Type B pancreatic cell (in vitro differentiated cells): ENCODE results near the gene STK32B. TPM values are rescaled to one million over a fixed set of nuclear protein-coding genes. Genes with fewer than 3 reads are reported as not detected.

Experiments
- DNase-seq: peaks from one replicate; pipeline ENCODE4 v3.0.0; 2021; ENCODE audit warnings: mixed read lengths; ENCODE audit not compliant: unreplicated experiment; ENCODE audit errors: extremely low spot score
- H3K27ac Mint-ChIP-seq: 2 replicates; pipeline ENCODE4 v1.8.0; 2021; ENCODE audit warnings: mild to moderate bottlenecking, mixed read lengths
- H3K27me3 Mint-ChIP-seq: 2 replicates; pipeline ENCODE4 v1.8.0; 2021; ENCODE audit warnings: mixed read lengths
- H3K36me3 Mint-ChIP-seq: 2 replicates; pipeline ENCODE4 v1.8.0; 2021; ENCODE audit warnings: mixed read lengths
- H3K4me1 Mint-ChIP-seq: one replicate; pipeline ENCODE4 v1.8.0; 2021; ENCODE audit warnings: mixed read lengths; ENCODE audit not compliant: unreplicated experiment
- H3K4me3 Mint-ChIP-seq: 2 replicates; pipeline ENCODE4 v1.8.0; 2021; ENCODE audit warnings: mild to moderate bottlenecking, mixed read lengths
- H3K9me3 Mint-ChIP-seq: 2 replicates; pipeline ENCODE4 v1.8.0; 2021; ENCODE audit warnings: mixed read lengths
- CTCF ChIP-seq: fragments of 200-600 bp; sonication (generic); conservative IDR thresholded peaks from 2 replicates; pipeline ENCODE4 v1.5.0; 2021; ENCODE audit warnings: antibody characterized with exemption, mild to moderate bottlenecking
- total RNA-seq: library from RNA; stranded (reverse); gene quantifications from 2 replicates; pipeline ENCODE4 v1.2.1, GENCODE V29; 2021; ENCODE audit warnings: low replicate concordance

The STK32B gene
- total RNA-seq, 1 donor from 2014 or later, result 3.0 TPM

- H3K36me3 Mint-ChIP-seq, result no peaks in the 10 kb centered on the region
- no peak overlapping the region for H3K4me3 Mint-ChIP-seq
- peaks cover 48% of the 10 kb centered on the region for H3K27me3 Mint-ChIP-seq
- DNase-seq, result no peak
- H3K4me1 Mint-ChIP-seq, result no peaks in the 10 kb centered on the region
- TF ChIP-seq CTCF, result no peak
- H3K27ac Mint-ChIP-seq, result no peak overlapping the region
- no peaks in the 10 kb centered on the region for H3K9me3 Mint-ChIP-seq
Observed at GRCh38 chr4:5101571-5101970, 50.3 kb downstream of the STK32B start.

DNA sequence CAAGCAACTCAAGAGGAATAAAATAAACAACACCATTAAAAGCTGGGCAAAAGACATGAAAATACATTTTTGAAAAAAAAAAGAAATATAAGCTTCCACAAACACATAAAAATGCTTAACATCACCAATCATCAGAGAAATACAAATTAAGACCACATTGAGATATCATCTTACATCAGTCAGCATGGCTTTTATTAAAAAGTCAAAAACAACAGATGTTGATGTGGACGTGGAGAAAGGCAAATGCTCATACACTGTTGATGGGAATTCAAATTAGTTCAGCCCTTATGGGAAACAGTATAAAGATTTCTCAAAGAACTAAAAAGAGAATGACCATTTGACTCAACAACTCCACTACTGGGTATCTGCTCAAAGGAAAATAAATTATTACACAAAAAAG is 59.6 kb downstream of the STK32B start:
- no peak for DNase-seq
- Mint-ChIP-seq H3K9me3 (peaks cover 3% of the 10 kb centered on the region), H3K4me3 (no peak overlapping the region), H3K4me1 (no peaks in the 10 kb centered on the region), H3K36me3 (no peaks in the 10 kb centered on the region), H3K27ac (no peak overlapping the region), H3K27me3 (peaks cover 19% of the 10 kb centered on the region)
- TF ChIP-seq CTCF, result no peak

DNA sequence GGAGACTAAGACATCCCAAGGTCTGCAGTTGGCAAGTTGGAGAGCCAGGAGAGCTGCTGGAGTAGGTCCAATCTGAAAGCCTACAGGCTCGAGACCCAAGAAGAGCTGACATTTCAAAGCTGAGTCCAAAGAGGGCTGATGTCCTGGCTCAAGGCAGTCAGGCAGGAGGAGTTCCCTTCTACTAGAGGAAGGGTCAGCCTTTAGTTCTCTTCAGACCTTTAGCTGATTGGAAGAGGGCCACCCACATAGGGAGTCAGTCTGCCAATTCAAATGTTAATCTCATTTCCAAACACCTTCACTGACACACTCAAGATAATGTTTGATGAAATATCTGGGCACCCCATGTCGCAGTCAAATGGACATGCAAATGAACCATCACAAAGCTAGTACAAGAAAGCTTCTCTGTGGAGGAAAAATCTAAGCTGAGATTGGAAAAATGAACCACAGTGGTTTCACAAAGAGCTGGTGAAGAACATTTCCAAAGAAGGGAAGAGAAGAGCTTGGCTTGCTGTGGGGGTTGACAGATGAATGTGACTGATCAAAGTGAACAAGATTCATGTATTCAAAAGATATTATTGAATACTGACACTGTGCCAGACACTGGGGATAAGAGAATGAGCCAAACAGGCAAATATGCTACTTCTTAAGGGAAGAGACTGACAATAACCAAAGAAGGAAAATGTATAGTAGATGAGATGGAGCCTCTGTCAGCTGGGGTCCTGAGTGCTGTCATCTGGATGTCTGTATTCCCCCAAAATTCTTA is 61.2 kb downstream of the STK32B start:
- no peak for TF ChIP-seq CTCF
- Mint-ChIP-seq H3K4me3 (no peak overlapping the region), H3K36me3 (no peaks in the 10 kb centered on the region), H3K9me3 (peaks cover 3% of the 10 kb centered on the region), H3K4me1 (no peaks in the 10 kb centered on the region), H3K27ac (no peak overlapping the region), H3K27me3 (peaks cover 15% of the 10 kb centered on the region)
- no peak for DNase-seq

GRCh38 chr4:5114950-5115349 is 63.7 kb downstream of the STK32B start:
- Mint-ChIP-seq H3K4me3 (no peak overlapping the region), H3K9me3 (peaks cover 3% of the 10 kb centered on the region), H3K27me3 (peaks cover 8% of the 10 kb centered on the region), H3K27ac (no peak overlapping the region), H3K4me1 (no peaks in the 10 kb centered on the region), H3K36me3 (no peaks in the 10 kb centered on the region)
- no peak for TF ChIP-seq CTCF
- no peak for DNase-seq

GRCh38 chr4:5118091-5118786 is 67.0 kb downstream of the STK32B start:
- Mint-ChIP-seq H3K4me3 (no peak overlapping the region), H3K4me1 (no peaks in the 10 kb centered on the region), H3K27ac (no peak overlapping the region), H3K27me3 (peaks cover 6% of the 10 kb centered on the region), H3K36me3 (no peaks in the 10 kb centered on the region), H3K9me3 (no peaks in the 10 kb centered on the region)
- DNase-seq, result no peak
- TF ChIP-seq CTCF, result no peak
